ENCODE results near the gene BMPR1A.
"Not testable (repeated sequence)": the region's sequence is repeated elsewhere in the genome, so short reads cannot be mapped to it uniquely, and the experiment has no call there.

DNA sequence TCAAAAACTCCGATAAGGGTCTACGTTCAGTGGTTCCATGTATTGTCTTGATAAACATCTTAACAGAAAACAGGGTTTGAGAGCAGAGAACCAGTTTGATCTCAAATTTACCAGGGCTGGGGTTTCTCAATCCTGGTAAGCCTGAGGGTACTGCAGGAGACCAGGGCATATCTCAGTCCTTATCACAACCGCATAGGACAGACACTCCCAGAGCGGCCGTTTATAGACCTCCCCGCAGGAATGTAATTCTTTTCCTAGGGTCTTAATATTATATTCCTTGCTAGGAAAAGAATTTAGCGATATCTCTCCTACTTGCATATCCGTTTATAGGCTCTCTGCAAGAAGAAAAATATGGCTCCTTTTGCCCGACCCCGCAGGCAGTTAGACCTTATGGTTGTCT lies 196.3 kb downstream of the BMPR1A start:
- TF ChIP-seq, protein P1, sequence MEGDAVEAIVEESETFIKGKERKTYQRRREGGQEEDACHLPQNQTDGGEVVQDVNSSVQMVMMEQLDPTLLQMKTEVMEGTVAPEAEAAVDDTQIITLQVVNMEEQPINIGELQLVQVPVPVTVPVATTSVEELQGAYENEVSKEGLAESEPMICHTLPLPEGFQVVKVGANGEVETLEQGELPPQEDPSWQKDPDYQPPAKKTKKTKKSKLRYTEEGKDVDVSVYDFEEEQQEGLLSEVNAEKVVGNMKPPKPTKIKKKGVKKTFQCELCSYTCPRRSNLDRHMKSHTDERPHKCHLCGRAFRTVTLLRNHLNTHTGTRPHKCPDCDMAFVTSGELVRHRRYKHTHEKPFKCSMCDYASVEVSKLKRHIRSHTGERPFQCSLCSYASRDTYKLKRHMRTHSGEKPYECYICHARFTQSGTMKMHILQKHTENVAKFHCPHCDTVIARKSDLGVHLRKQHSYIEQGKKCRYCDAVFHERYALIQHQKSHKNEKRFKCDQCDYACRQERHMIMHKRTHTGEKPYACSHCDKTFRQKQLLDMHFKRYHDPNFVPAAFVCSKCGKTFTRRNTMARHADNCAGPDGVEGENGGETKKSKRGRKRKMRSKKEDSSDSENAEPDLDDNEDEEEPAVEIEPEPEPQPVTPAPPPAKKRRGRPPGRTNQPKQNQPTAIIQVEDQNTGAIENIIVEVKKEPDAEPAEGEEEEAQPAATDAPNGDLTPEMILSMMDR (IDR thresholded peaks at IDR 0.05) = not testable (repeated sequence)
- TF ChIP-seq POLR2A, POLR2AphosphoS5 (IDR thresholded peaks at IDR 0.05): not testable (repeated sequence)
